HG03460 (cell line): ENCODE results near the gene PABPC3.

Experiments
- ATAC-seq: cut with Tn5 transposase; IDR thresholded peaks from one replicate; pipeline ENCODE4 v1.9.1; 2021; ENCODE audit not compliant: unreplicated experiment

Gene PABPC3

GRCh38 chr13:25110956-25111584, 15.1 kb downstream of the PABPC3 start:
- no peak for ATAC-seq

GRCh38 chr13:25111585-25111956, 15.6 kb downstream of the PABPC3 start:
- ATAC-seq, result no peak

GRCh38 chr13:25112695-25113255, 16.8 kb downstream of the PABPC3 start:
- no peak for ATAC-seq

- ATAC-seq, result no peak
These were observed 18.3 kb downstream of the PABPC3 start for GRCh38 chr13:25114220-25114619.

DNA sequence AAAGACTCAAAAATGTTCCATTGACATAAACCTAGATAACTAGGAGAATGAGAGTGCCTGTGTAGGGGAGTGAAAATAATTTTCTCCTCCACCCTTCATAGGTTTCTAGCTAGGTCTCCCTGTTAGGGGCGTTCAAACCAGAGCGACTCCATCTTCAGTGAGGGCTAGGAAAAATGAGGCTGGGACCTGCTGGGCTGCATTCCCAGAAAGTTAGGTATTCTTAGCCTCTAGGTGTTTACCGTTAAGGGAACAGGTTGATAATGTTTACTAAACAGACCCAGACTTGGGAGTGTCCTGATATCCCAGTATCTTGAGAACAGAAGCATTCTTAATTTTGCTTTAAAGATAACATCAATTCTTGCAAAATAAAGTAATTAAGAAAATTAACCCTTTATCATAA, 20.1 kb downstream of the PABPC3 start:
- ATAC-seq, result no peak

- no peak for ATAC-seq
These were observed 21.4 kb downstream of the PABPC3 start for GRCh38 chr13:25117312-25117711.

DNA sequence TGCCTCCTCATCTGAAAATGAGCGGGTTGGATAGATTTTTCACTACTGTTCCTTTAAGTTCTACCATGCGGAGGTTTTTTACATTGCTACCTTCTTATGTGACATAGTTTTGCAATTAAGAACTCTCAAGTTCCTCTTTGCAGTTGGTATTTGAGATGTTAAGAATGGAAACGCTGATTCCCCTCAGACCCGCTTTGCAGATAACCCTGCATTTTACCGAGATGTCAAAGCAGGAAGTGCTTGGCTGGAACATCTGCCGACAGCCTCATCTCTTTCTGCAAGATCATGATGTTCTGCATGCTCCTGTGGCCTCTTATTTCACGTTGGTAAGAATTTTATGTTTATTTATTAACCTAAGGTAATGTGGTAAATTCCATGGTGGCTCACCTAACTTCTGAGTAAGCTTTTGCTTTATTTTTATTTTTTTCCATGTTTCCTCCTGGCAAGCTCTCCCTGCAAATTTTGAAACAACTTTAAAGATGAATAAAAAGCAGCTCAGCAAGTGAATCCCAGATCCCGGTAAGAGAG, 22.5 kb downstream of the PABPC3 start:
- no peak for ATAC-seq

- no peak for ATAC-seq
These were observed 35.0 kb downstream of the PABPC3 start for GRCh38 chr13:25130944-25131343.

GRCh38 chr13:25131881-25132420, 36.0 kb downstream of the PABPC3 start:
- no peak for ATAC-seq

DNA sequence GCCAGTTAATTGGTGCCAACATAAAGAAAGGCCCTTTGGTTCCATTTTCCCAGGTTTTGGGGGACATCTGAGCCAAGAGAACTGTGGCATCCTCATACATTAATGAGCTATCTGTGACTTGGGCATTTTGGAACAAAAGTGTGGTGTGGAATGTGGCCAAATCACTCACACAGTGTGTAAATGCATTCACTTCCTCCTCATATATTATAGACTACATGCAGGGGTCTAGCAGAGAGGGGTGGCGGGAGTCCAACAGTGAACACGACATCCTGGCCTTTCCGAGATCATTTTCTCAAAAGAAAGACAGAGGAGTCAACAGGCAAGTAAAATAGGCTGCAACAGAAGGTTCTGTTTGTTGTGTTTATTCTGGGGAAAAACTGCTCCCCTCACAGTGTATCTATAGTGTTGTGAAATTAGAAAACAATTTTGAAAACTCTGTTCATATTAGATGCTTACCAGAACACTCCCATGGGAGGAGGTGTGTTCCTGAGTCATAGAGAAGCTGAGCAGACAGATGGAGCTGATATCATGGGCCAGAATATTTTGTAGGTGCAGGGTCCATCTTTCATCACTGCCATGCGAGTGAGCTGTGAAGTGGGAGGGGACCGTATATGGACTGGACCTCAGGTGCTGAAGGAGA, 36.9 kb downstream of the PABPC3 start:
- ATAC-seq, result no peak

GRCh38 chr13:25135896-25136295, 40.0 kb downstream of the PABPC3 start:
- no peak for ATAC-seq

- ATAC-seq, result no peak
These were observed 41.2 kb downstream of the PABPC3 start for GRCh38 chr13:25136880-25137787.

- ATAC-seq, result no peak
These were observed 41.8 kb downstream of the PABPC3 start for GRCh38 chr13:25137788-25138115.

GRCh38 chr13:25141042-25141441, 45.1 kb downstream of the PABPC3 start:
- ATAC-seq, result no peak

- no peak for ATAC-seq
These were observed 47.8 kb downstream of the PABPC3 start for GRCh38 chr13:25143706-25144105.

GRCh38 chr13:25147638-25148401, 51.9 kb downstream of the PABPC3 start:
- no peak for ATAC-seq

DNA sequence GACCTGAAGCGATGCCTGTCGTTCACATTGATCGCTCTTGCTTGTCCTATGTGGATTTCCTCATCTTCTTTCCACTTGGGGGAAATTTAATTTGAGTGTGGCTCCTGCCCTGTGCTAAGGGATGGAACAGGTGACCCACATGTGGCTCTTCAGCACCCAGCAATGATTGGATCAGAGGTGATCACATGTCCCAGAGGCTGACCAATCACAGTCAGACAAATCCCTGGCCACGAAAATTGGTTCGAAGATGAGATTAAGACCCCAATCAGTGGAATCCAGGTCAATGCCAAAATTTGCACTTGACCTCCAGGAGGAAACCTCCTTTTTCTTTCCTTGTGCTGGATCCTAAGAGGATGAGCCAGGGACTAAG, 52.5 kb downstream of the PABPC3 start:
- ATAC-seq, result no peak
